ENCODE data around the gene PRDX5.

The PRDX5 gene

GRCh38 chr11:64290352-64291261 lies 27.3 kb upstream of the PRDX5 start:
- no peak for DNase-seq

- no peak for DNase-seq
Observed at GRCh38 chr11:64291262-64291751, 26.6 kb upstream of the PRDX5 start, which contains the start of gene KCNK4. KCNK4 (plus strand) TSS chr11:64291302; CDS start chr11:64293019, 1,717 bp downstream.

- no peak for DNase-seq
Observed at GRCh38 chr11:64291752-64292459, 26.0 kb upstream of the PRDX5 start.

GRCh38 chr11:64292460-64293254 lies 25.3 kb upstream of the PRDX5 start:
- no peak for DNase-seq

- peak; percentile 63 for DNase-seq
Observed at GRCh38 chr11:64294774-64295173, 23.1 kb upstream of the PRDX5 start.

GRCh38 chr11:64295760-64296159 lies 22.2 kb upstream of the PRDX5 start:
- no peak for DNase-seq

- DNase-seq: no peak
Observed at GRCh38 chr11:64296236-64296635, 21.7 kb upstream of the PRDX5 start.

- no peak for DNase-seq
Observed at GRCh38 chr11:64296830-64297698, 20.9 kb upstream of the PRDX5 start.

GRCh38 chr11:64297699-64298358 lies 20.1 kb upstream of the PRDX5 start:
- DNase-seq: no peak

GRCh38 chr11:64298966-64299846 lies 18.7 kb upstream of the PRDX5 start:
- DNase-seq: no peak

- DNase-seq: no peak
Observed at GRCh38 chr11:64299847-64300648, 17.9 kb upstream of the PRDX5 start, which contains the start of gene CATSPERZ. CATSPERZ (plus strand) TSS chr11:64300358; CDS start chr11:64300411, 53 bp downstream.

GRCh38 chr11:64303109-64304031 lies 14.6 kb upstream of the PRDX5 start:
- no peak for DNase-seq

GRCh38 chr11:64304032-64304315 lies 13.9 kb upstream of the PRDX5 start:
- DNase-seq: no peak

- peak; percentile 85 for DNase-seq
Observed at GRCh38 chr11:64304316-64305072, 13.4 kb upstream of the PRDX5 start.

GRCh38 chr11:64305075-64305690 lies 12.7 kb upstream of the PRDX5 start, which contains the start of gene ESRRA:
ESRRA (plus strand) TSS chr11:64305524; CDS start chr11:64307180, 1,656 bp downstream.
- DNase-seq: peak; percentile 94

GRCh38 chr11:64305691-64306562 lies 12.0 kb upstream of the PRDX5 start:
- DNase-seq: peak; percentile 54
